GM10847 (cell line): Measurements from ENCODE around the gene KCNK15.

Experiments used
- POLR2A ChIP-seq: IDR thresholded peaks from 2 replicates; pipeline ENCODE4 v1.6.1; 2011; ENCODE audit not compliant: insufficient read length; ENCODE audit errors: extremely low read depth

KCNK15 gene

GRCh38 chr20:44745598-44746366 lies at the start of gene KCNK15:
Gene KCNK15 (plus strand): TSS chr20:44745865. CDS start chr20:44745911, 46 bp downstream.
- no peak for TF ChIP-seq POLR2A

GRCh38 chr20:44696315-44696714 lies 49.4 kb upstream of the KCNK15 start:
- no peak for TF ChIP-seq POLR2A

- no peak for TF ChIP-seq POLR2A
Observed at GRCh38 chr20:44698351-44698750, 47.3 kb upstream of the KCNK15 start.

- no peak for TF ChIP-seq POLR2A
Observed at GRCh38 chr20:44700306-44700705, 45.4 kb upstream of the KCNK15 start.

- TF ChIP-seq POLR2A, result no peak
Observed at GRCh38 chr20:44701118-44701857, 44.4 kb upstream of the KCNK15 start.

GRCh38 chr20:44701858-44702256 lies 43.8 kb upstream of the KCNK15 start:
- TF ChIP-seq POLR2A, result no peak

- TF ChIP-seq POLR2A, result no peak
Observed at GRCh38 chr20:44702776-44703175, 42.9 kb upstream of the KCNK15 start.

GRCh38 chr20:44703183-44703925 lies 42.3 kb upstream of the KCNK15 start:
- no peak for TF ChIP-seq POLR2A

- TF ChIP-seq POLR2A, result no peak
Observed at GRCh38 chr20:44703956-44704488, 41.6 kb upstream of the KCNK15 start.

GRCh38 chr20:44704551-44704971 lies 41.1 kb upstream of the KCNK15 start:
- no peak for TF ChIP-seq POLR2A

- no peak for TF ChIP-seq POLR2A
Observed at GRCh38 chr20:44705364-44706094, 40.1 kb upstream of the KCNK15 start.

- no peak for TF ChIP-seq POLR2A
Observed at GRCh38 chr20:44706301-44707017, 39.2 kb upstream of the KCNK15 start.

GRCh38 chr20:44707018-44707579 lies 38.6 kb upstream of the KCNK15 start:
- no peak for TF ChIP-seq POLR2A

GRCh38 chr20:44709380-44709779 lies 36.3 kb upstream of the KCNK15 start:
- no peak for TF ChIP-seq POLR2A
